B cell (primary cell): ENCODE data around the gene PSD. TPM values are rescaled to one million over a fixed set of nuclear protein-coding genes. Genes with fewer than 3 reads are reported as not detected.

Source experiments
- ATAC-seq: fragments of 200-7000 bp; cut with Tn5 transposase; one replicate; pipeline ENCODE4 v1.10.0; 2021; ENCODE audit warnings: low read depth, mild to moderate bottlenecking, moderate number of reproducible peaks, moderate library complexity
- CTCF ChIA-PET: fragments of 350-600 bp; sonication (Branson Sonifier 250); formaldehyde crosslinking; loops from one replicate; lab custom pipeline; 2021; ENCODE audit warnings: antibody characterized with exemption, inconsistent platforms; lab: Charles Lee
- POLR2A ChIA-PET: fragments of 350-600 bp; sonication (Branson Sonifier 250); formaldehyde crosslinking; loops from one replicate; lab custom pipeline; 2021; ENCODE audit warnings: antibody characterized with exemption; lab: Charles Lee
- DNase-seq: peaks from one replicate; pipeline ENCODE4 v3.0.0; 2013
- H2AFZ ChIP-seq: 2 replicates; pipeline ENCODE4 v1.6.1; 2012; ENCODE audit warnings: mild to moderate bottlenecking, low read depth, low read length; ENCODE audit not compliant: insufficient read depth, poor library complexity, severe bottlenecking
- H3K27ac ChIP-seq, 2 donors: 1 replicate in 1 of 2; 2 replicates in 1 of 2; pipeline ENCODE4 v1.5.1; 2012 to 2013; ENCODE audit warnings: low read length in 2 of 2, mild to moderate bottlenecking in 2 of 2, moderate library complexity in 1 of 2
- H3K27me3 ChIP-seq, 4 experiments: fragments of 200-600 bp in 1 of 4; sonication (generic) in 1 of 4; replicated peaks in 1 of 4; 1 replicate in 2 of 4; 2 replicates in 2 of 4; pipeline versions ENCODE4 v1.6.1 to v1.7.0; 2013 to 2016; ENCODE audit warnings: low read length in 3 of 4, mild to moderate bottlenecking in 2 of 4, mixed read lengths in 1 of 4, moderate library complexity in 1 of 4; ENCODE audit not compliant: insufficient read depth in 4 of 4, control insufficient read depth in 3 of 4; ENCODE audit errors: control extremely low read depth in 1 of 4
- H3K36me3 ChIP-seq, 2 experiments: replicated peaks in 1 of 2; 1 replicate in 1 of 2; 2 replicates in 1 of 2; pipeline versions ENCODE4 v1.6.1 to v1.7.1; 2013; ENCODE audit warnings: low read length in 1 of 2; ENCODE audit not compliant: insufficient read depth in 2 of 2, control insufficient read depth in 1 of 2; ENCODE audit errors: control extremely low read depth in 1 of 2, extremely low read depth in 1 of 2
- H3K4me1 ChIP-seq, 2 donors: fragments of 200-600 bp in 1 of 2; sonication (generic) in 1 of 2; 1 replicate in 1 of 2; 2 replicates in 1 of 2; pipeline versions ENCODE4 v1.5.1 to v1.6.1; 2013 to 2017; ENCODE audit warnings: low read length in 2 of 2; ENCODE audit not compliant: control insufficient read depth in 2 of 2, insufficient read depth in 2 of 2
- H3K4me2 ChIP-seq: replicated peaks from 2 replicates; pipeline ENCODE3; 2012; ENCODE audit warnings: mild to moderate bottlenecking, low read depth, low read length; ENCODE audit not compliant: poor library complexity, severe bottlenecking
- H3K4me3 ChIP-seq, 5 experiments: fragments of 200-600 bp in 1 of 5; sonication (generic) in 1 of 5; 1 replicate in 3 of 5; 2 replicates in 2 of 5; pipeline versions ENCODE4 v1.5.1 to v1.7.0; 2011 to 2016; ENCODE audit warnings: low read length in 4 of 5, mild to moderate bottlenecking in 4 of 5, low read depth in 2 of 5, control low read depth in 1 of 5, moderate library complexity in 1 of 5; ENCODE audit not compliant: insufficient read depth in 1 of 5; ENCODE audit errors: control extremely low read depth in 1 of 5, extremely low read depth in 1 of 5
- H3K79me2 ChIP-seq: fragments of 200-600 bp; sonication (generic); one replicate; pipeline ENCODE4 v1.6.0; 2016; ENCODE audit warnings: low read length; ENCODE audit not compliant: control insufficient read depth, insufficient read depth
- H3K9ac ChIP-seq: fragments of 200-600 bp; sonication (generic); 2 replicates; pipeline ENCODE4 v1.6.1; 2017; ENCODE audit warnings: mild to moderate bottlenecking, low read length, moderate library complexity
- H3K9me3 ChIP-seq, 3 donors: one replicate each; pipeline versions ENCODE4 v1.6.1 to v1.7.1; 2013; ENCODE audit warnings: low read length in 2 of 3; ENCODE audit not compliant: control insufficient read depth in 2 of 3, insufficient read depth in 1 of 3; ENCODE audit errors: control extremely low read depth in 1 of 3
- H4K20me1 ChIP-seq: 2 replicates; pipeline ENCODE4 v1.6.0; 2012; ENCODE audit warnings: mild to moderate bottlenecking, low read length; ENCODE audit not compliant: insufficient read depth, control insufficient read depth, poor library complexity, severe bottlenecking
- H3K27ac Mint-ChIP-seq: one replicate; pipeline ENCODE4 v1.8.0; 2021; ENCODE audit warnings: mixed read lengths
- H3K27me3 Mint-ChIP-seq: one replicate; pipeline ENCODE4 v1.8.0; 2021; ENCODE audit warnings: mixed read lengths
- H3K4me1 Mint-ChIP-seq: one replicate; pipeline ENCODE4 v1.8.0; 2021; ENCODE audit warnings: mixed read lengths
- H3K4me3 Mint-ChIP-seq: one replicate; pipeline ENCODE4 v1.8.0; 2021; ENCODE audit warnings: mixed read lengths
- H3K9me3 Mint-ChIP-seq: one replicate; pipeline ENCODE4 v1.8.0; 2022; ENCODE audit warnings: mixed read lengths; ENCODE audit not compliant: insufficient read depth
- EZH2 ChIP-seq: IDR thresholded peaks from 2 replicates; pipeline ENCODE4 v1.6.1; 2012; ENCODE audit warnings: borderline replicate concordance, low read depth, mild to moderate bottlenecking, moderate library complexity, low read length; ENCODE audit not compliant: insufficient read depth, poor library complexity, severe bottlenecking
- WGBS: methylation state at CpG from one replicate; pipeline ENCODE4 v1.1.5; 2013; ENCODE audit warnings: missing lambda C conversion rate; ENCODE audit not compliant: insufficient coverage; 5-methylcytosine and 5-hydroxymethylcytosine counted together
- intact Hi-C: fragments of 100-400 bp; cut with micrococcal nuclease; formaldehyde crosslinking; loops from one replicate; pipeline ENCODE4 v1.10.0; 2022
- polyA plus RNA-seq: library from polyadenylated mRNA; depleted of rRNA; stranded (reverse); fragments of >200 nt; gene quantifications from 2 replicates; pipeline ENCODE4 v1.2.3, GENCODE V29; 2012
- total RNA-seq, 2 donors: library from RNA; stranded (reverse); fragments of 120-200 nt in 1 of 2; gene quantifications; 1 replicate in 1 of 2; 2 replicates in 1 of 2; pipeline versions ENCODE4 v1.2.3 to v1.2.4, GENCODE V29; 2013 to 2022
- TF ChIP-seq, protein P1 (sequence below): fragments of 200-600 bp; IDR thresholded peaks from one replicate; pipeline ENCODE4 v1.8.0; 2022; ENCODE audit warnings: antibody characterized with exemption, mild to moderate bottlenecking

Gene PSD
- total and polyA plus RNA-seq, 2 donors (not counting 1 experiment from before 2014, with no cell fraction given) = 0.52 to 0.81 TPM

DNA sequence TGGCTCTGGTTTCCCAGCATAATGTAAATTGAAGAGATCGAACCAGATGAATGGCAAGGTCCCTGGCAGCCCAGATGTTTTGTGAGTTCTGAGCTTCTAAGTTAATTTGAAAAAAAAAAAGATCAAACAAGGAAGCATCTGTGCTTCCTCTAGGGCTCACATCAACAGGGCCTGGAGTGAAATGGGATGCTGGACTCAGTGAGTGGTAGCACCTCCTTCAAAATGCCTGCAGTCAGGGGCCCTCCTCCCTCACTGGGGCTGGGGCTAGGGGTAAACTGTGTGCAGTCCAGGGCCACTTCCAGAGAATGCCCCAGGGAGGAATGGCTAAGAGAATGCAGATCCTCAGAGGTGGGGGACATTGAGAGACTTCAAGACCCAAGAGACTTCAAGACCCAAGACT is 19.8 kb upstream of the PSD start:
- CTCF ChIA-PET = no interaction called here
- Histone ChIP-seq H3K4me3 (no peak overlapping the region), H3K27ac (no peak overlapping the region), H2AFZ (no peak overlapping the region), H3K36me3 (no peaks in the 10 kb centered on the region), H3K4me2 (no peak overlapping the region), H3K9ac (no peak overlapping the region), H3K27me3 (no peaks in the 10 kb centered on the region), H4K20me1 (no peaks in the 10 kb centered on the region), H3K79me2 (no peaks in the 10 kb centered on the region), H3K4me1 (peaks cover 14 to 28% of the 10 kb centered on the region in 2 donors), H3K9me3 (no peaks in the 10 kb centered on the region)
- Mint-ChIP-seq H3K27me3 (no peaks in the 10 kb centered on the region), H3K4me3 (no peak overlapping the region), H3K4me1 (peaks cover 24% of the 10 kb centered on the region), H3K27ac (no peak overlapping the region), H3K9me3 (no peaks in the 10 kb centered on the region)
- TF ChIP-seq, protein P1, sequence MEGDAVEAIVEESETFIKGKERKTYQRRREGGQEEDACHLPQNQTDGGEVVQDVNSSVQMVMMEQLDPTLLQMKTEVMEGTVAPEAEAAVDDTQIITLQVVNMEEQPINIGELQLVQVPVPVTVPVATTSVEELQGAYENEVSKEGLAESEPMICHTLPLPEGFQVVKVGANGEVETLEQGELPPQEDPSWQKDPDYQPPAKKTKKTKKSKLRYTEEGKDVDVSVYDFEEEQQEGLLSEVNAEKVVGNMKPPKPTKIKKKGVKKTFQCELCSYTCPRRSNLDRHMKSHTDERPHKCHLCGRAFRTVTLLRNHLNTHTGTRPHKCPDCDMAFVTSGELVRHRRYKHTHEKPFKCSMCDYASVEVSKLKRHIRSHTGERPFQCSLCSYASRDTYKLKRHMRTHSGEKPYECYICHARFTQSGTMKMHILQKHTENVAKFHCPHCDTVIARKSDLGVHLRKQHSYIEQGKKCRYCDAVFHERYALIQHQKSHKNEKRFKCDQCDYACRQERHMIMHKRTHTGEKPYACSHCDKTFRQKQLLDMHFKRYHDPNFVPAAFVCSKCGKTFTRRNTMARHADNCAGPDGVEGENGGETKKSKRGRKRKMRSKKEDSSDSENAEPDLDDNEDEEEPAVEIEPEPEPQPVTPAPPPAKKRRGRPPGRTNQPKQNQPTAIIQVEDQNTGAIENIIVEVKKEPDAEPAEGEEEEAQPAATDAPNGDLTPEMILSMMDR = no peak
- no peak for TF ChIP-seq EZH2
- 20% methylated on average over 1 of the region's 1 CpG for WGBS
- no peak for DNase-seq
- POLR2A ChIA-PET = no interaction called here
- no peak for ATAC-seq
- intact Hi-C loops = no loop called here

DNA sequence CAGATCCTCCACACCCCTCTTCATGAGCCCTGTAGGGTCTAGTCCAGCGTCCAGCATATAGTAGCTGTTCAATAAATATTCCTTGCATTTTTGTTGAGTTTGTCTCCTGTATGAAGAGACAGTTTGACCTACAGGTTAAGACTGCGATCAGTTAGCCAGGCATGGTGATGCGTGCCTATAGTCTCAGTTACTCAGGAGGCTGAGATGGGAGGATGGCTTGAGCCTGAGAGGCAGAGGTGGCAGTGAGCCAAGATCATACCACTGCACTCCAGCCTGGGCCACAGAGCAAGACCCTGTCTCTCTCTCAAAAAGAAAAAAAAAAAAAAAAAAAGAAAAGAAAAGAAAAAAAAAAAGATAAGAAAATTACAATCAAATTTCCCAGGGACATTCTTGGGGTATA is 18.9 kb upstream of the PSD start:
- Mint-ChIP-seq H3K9me3 (no peaks in the 10 kb centered on the region), H3K27me3 (no peaks in the 10 kb centered on the region), H3K4me3 (no peak overlapping the region), H3K27ac (no peak overlapping the region), H3K4me1 (peaks cover 29% of the 10 kb centered on the region)
- no peaks in the 10 kb centered on the region for H3K9me3 ChIP-seq
- TF ChIP-seq, protein P1 = no peak
- no peak for TF ChIP-seq EZH2
- no peak overlapping the region for H2AFZ ChIP-seq
- CTCF ChIA-PET = interaction anchor here (0.6 kb wide), 1 partner anchor 11 kb away, joined by 4 read pairs; no protein-coding TSS in a partner anchor
- no peak overlapping the region for H3K9ac ChIP-seq
- DNase-seq (no peak), ATAC-seq (no peak)
- no peaks in the 10 kb centered on the region for H3K79me2 ChIP-seq
- no peak overlapping the region for H3K27ac ChIP-seq
- no peaks in the 10 kb centered on the region for H4K20me1 ChIP-seq
- peaks cover 19 to 33% of the 10 kb centered on the region in 2 donors for H3K4me1 ChIP-seq
- H3K4me3 ChIP-seq = no peak overlapping the region
- WGBS = 100% methylated on average over 2 of the region's 3 CpGs
- H3K4me2 ChIP-seq = no peak overlapping the region
- intact Hi-C loops = no loop called here
- no peaks in the 10 kb centered on the region for H3K27me3 ChIP-seq
- POLR2A ChIA-PET = no interaction called here
- H3K36me3 ChIP-seq = no peaks in the 10 kb centered on the region
